GM21447 (cell line): ENCODE measurements around the gene SPEF2.

Source experiments
- ATAC-seq: cut with Tn5 transposase; IDR thresholded peaks from one replicate; pipeline ENCODE4 v1.9.1; 2021; ENCODE audit not compliant: unreplicated experiment

SPEF2 gene

GRCh38 chr5:35698047-35698808, 80.6 kb downstream of the SPEF2 start:
- ATAC-seq: no peak

GRCh38 chr5:35707659-35708058, 90.0 kb downstream of the SPEF2 start:
- ATAC-seq: no peak

- no peak for ATAC-seq
Measured at GRCh38 chr5:35709688-35710087, 92.0 kb downstream of the SPEF2 start.

GRCh38 chr5:35717718-35718117, 100.1 kb downstream of the SPEF2 start:
- no peak for ATAC-seq

- no peak for ATAC-seq
Measured at GRCh38 chr5:35735718-35736117, 118.1 kb downstream of the SPEF2 start.

- ATAC-seq: no peak
Measured at GRCh38 chr5:35736280-35736679, 118.6 kb downstream of the SPEF2 start.

- ATAC-seq: no peak
Measured at GRCh38 chr5:35741126-35741716, 123.6 kb downstream of the SPEF2 start.

- no peak for ATAC-seq
Measured at GRCh38 chr5:35741971-35742370, 124.3 kb downstream of the SPEF2 start.

GRCh38 chr5:35743644-35744043, 126.0 kb downstream of the SPEF2 start:
- ATAC-seq: no peak

- no peak for ATAC-seq
Measured at GRCh38 chr5:35745193-35745592, 127.5 kb downstream of the SPEF2 start.

- ATAC-seq: no peak
Measured at GRCh38 chr5:35745660-35746059, 128.0 kb downstream of the SPEF2 start.

- no peak for ATAC-seq
Measured at GRCh38 chr5:35752012-35752411, 134.3 kb downstream of the SPEF2 start.

- ATAC-seq: no peak
Measured at GRCh38 chr5:35753500-35753899, 135.8 kb downstream of the SPEF2 start.

- ATAC-seq: no peak
Measured at GRCh38 chr5:35754481-35754880, 136.8 kb downstream of the SPEF2 start.

- no peak for ATAC-seq
Measured at GRCh38 chr5:35755966-35756365, 138.3 kb downstream of the SPEF2 start.

- no peak for ATAC-seq
Measured at GRCh38 chr5:35758151-35758724, 140.6 kb downstream of the SPEF2 start.

GRCh38 chr5:35761541-35761940, 143.9 kb downstream of the SPEF2 start:
- no peak for ATAC-seq

GRCh38 chr5:35762368-35762767, 144.7 kb downstream of the SPEF2 start:
- no peak for ATAC-seq

GRCh38 chr5:35765921-35766320, 148.3 kb downstream of the SPEF2 start:
- ATAC-seq: no peak

GRCh38 chr5:35771300-35771699, 153.6 kb downstream of the SPEF2 start:
- ATAC-seq: no peak

GRCh38 chr5:35771839-35772238, 154.2 kb downstream of the SPEF2 start:
- no peak for ATAC-seq

GRCh38 chr5:35773967-35774366, 156.3 kb downstream of the SPEF2 start:
- ATAC-seq: no peak
